Measurements from ENCODE around the gene KCNQ1.

DNA sequence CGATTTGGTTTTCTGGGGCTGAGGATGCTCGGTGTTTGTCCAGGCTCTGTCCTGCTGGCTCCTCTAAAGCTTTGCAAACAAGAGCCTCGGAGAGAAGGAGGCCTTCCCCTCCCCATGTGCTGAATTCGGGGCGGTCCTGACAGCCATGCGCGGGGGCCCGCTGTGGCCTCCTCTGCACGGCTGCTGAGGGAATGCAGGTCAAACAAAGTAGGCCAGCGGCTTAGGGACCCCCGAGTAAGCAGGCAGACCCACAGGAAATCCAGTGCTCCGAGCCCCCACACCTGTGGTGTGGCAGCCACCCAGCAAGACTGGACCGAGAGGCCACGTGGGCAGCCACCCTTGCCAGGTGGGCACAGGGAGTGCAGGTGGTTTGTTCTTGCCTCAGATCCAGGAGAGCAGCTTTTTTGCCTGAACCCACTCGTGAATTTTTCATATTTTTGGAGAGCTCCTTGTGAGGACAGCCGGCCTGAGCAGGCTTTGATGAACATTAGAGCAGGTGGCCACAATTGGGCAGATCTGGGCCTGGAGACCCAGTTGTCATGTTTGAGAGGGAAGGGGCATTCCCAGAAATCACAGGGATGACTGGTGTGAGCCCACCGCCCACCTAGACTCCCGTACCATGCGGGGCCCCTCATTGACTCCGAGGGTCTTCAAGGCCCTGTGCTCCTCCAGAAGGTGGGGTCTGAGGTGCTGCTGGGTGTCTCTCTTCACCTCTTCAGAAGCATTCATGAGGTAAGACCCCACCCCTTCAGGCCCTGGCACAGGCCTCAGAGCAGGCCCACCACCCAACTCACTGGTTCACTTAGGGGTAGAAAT lies 298.0 kb downstream of the KCNQ1 start:
- TF ChIP-seq TAF1 (IDR thresholded peaks at IDR 0.05; ENCODE audit: borderline replicate concordance, low read depth, low read length) (no peak), MXI1 (IDR thresholded peaks at IDR 0.05; ENCODE audit: low read depth, low read length) (no peak), EP300 (IDR thresholded peaks at IDR 0.05; ENCODE audit: borderline replicate concordance in 1 of 2, low read depth in 1 of 2, low read length in 1 of 2) (no peak), MEF2A (IDR thresholded peaks at IDR 0.05; ENCODE audit: borderline replicate concordance, low read depth) (no peak), SMC3 (IDR thresholded peaks at IDR 0.05; ENCODE audit: low read depth, low read length) (no peak), POLR2AphosphoS5 (IDR thresholded peaks at IDR 0.05; ENCODE audit: low read depth, low read length) (no peak)
- TF ChIP-seq, protein P1, sequence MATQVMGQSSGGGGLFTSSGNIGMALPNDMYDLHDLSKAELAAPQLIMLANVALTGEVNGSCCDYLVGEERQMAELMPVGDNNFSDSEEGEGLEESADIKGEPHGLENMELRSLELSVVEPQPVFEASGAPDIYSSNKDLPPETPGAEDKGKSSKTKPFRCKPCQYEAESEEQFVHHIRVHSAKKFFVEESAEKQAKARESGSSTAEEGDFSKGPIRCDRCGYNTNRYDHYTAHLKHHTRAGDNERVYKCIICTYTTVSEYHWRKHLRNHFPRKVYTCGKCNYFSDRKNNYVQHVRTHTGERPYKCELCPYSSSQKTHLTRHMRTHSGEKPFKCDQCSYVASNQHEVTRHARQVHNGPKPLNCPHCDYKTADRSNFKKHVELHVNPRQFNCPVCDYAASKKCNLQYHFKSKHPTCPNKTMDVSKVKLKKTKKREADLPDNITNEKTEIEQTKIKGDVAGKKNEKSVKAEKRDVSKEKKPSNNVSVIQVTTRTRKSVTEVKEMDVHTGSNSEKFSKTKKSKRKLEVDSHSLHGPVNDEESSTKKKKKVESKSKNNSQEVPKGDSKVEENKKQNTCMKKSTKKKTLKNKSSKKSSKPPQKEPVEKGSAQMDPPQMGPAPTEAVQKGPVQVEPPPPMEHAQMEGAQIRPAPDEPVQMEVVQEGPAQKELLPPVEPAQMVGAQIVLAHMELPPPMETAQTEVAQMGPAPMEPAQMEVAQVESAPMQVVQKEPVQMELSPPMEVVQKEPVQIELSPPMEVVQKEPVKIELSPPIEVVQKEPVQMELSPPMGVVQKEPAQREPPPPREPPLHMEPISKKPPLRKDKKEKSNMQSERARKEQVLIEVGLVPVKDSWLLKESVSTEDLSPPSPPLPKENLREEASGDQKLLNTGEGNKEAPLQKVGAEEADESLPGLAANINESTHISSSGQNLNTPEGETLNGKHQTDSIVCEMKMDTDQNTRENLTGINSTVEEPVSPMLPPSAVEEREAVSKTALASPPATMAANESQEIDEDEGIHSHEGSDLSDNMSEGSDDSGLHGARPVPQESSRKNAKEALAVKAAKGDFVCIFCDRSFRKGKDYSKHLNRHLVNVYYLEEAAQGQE (IDR thresholded peaks at IDR 0.05; ENCODE audit: low read depth, low read length) = no peak
- TF ChIP-seq, protein P2, sequence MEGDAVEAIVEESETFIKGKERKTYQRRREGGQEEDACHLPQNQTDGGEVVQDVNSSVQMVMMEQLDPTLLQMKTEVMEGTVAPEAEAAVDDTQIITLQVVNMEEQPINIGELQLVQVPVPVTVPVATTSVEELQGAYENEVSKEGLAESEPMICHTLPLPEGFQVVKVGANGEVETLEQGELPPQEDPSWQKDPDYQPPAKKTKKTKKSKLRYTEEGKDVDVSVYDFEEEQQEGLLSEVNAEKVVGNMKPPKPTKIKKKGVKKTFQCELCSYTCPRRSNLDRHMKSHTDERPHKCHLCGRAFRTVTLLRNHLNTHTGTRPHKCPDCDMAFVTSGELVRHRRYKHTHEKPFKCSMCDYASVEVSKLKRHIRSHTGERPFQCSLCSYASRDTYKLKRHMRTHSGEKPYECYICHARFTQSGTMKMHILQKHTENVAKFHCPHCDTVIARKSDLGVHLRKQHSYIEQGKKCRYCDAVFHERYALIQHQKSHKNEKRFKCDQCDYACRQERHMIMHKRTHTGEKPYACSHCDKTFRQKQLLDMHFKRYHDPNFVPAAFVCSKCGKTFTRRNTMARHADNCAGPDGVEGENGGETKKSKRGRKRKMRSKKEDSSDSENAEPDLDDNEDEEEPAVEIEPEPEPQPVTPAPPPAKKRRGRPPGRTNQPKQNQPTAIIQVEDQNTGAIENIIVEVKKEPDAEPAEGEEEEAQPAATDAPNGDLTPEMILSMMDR (IDR thresholded peaks at IDR 0.05) = no peak

Data from SK-N-SH (cell line).